TTC549 (cell line): Measurements from ENCODE around the gene MUC5AC.

Source experiments
- FAIRE-seq: peaks from 2 replicates; lab custom pipeline; 2012; peaks lifted over from hg19 to GRCh38; lab: Jason Lieb, UNC

Gene MUC5AC

DNA sequence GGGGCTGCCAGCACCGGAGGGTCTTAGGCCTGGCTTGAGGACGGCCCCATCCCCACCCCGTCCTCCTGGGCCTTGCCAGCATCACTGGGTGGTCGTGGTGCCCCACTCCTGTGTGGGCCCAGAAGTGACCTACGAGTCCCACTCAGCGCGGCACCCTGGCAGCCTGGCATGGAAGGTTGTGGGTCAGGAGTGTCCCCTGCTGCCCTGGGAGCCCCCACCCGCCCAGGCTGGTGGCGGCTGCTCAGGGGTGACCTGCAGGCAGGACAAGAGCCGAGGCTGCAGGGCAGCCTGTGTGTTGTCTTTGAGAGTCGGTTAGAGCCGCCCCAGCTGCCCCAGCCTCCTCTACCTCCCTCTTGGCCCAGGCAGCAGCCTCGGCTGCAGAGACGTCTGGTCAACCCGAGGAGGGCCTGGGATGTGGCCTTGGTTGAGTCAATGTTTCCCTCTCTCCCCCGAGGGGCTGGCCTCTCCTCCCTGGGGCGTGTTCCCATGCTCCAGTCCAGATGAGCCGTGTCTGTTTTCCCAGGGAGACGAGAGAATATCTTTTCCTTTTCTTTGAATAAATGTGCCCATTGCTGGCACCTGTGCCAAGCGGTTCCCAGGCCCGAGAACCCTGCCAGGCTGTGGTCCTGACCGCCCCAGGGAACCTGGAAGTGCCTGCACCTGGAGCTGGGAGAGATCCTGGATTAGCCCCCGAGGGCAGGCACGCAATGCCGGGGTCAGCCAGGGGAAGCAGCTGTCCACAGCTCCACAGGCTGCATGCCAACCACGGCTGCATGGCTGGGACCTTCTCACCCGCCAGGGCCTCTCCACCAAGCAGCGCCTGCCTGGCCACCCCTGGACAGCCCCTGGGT lies 35.7 kb upstream of the MUC5AC start:
- FAIRE-seq: no peak

DNA sequence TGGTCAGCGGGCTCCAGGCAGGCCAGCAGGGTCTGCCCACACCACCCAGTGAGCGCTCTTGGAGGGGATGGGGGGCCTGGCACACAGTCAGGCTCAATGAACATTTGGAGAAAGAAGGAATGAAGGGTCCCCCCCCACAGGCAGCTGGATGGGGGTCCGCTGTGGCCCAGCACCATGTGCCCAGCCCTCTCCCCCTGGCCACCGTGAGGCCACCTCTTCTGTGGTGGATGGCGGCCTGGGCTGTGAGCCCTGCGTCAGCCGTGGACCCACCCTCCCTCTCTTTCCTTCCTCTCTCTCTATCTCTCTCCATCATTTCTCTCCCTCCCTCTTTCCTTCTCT lies 35.1 kb upstream of the MUC5AC start:
- no peak for FAIRE-seq

DNA sequence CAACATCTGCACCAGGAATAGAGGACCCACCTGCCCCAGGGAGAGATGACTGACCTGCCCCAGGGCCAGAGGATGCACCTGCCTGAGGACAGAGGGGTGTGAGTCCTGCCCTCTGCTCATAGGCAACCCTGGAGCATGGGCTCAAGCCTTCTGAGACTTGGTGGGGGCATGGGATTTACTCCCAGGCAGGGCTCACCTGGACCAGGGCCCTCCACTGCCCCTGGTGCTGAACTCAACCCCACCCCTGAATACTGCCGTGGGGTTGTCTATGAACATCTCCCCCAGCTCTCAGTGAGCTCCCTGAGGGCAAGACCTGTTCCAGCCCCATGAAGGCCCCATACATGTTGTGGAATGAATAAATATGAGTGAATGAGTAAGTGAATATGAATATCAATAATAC lies 33.8 kb upstream of the MUC5AC start:
- FAIRE-seq: no peak

DNA sequence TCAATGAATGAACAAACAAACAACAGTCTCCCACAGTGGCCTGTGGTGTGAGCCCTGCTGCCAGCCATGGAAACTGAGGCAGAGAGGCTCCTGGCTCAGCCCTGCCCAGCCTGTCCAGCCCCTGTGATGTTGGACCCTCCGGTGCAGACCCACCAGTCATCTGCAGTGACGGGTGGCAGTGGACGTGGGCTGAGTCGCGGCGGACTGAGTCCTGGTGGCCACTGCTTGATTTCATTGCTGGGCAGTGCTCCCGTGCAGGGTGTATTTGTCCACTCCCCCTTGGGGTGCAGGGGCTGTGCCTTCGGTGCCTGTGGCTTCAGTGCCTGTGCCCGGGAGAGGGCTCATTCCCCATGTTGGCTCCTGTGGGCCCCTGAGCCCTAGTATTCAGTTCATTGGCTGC lies 31.9 kb upstream of the MUC5AC start:
- FAIRE-seq: no peak

DNA sequence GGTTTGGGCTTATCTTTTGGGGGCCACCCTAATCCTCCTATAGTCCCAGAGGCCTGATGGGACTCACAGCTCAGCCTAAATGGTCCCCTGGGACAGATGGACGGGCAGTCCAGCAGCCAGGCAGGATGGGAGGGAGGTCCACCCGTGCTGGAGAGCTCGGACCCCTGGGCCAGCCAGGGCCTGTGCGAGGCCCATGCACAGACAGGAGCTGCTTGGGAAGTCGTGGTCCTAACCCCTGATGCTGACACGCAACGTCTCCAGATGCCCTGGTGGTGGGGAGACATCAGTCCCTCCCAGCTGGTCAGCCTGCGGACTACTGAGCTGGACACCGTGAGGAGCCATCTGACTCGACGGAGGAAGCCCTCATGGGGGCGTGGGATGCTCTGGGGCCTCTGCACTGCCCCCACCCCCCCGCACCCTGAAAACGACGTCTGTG lies 31.2 kb upstream of the MUC5AC start:
- no peak for FAIRE-seq

DNA sequence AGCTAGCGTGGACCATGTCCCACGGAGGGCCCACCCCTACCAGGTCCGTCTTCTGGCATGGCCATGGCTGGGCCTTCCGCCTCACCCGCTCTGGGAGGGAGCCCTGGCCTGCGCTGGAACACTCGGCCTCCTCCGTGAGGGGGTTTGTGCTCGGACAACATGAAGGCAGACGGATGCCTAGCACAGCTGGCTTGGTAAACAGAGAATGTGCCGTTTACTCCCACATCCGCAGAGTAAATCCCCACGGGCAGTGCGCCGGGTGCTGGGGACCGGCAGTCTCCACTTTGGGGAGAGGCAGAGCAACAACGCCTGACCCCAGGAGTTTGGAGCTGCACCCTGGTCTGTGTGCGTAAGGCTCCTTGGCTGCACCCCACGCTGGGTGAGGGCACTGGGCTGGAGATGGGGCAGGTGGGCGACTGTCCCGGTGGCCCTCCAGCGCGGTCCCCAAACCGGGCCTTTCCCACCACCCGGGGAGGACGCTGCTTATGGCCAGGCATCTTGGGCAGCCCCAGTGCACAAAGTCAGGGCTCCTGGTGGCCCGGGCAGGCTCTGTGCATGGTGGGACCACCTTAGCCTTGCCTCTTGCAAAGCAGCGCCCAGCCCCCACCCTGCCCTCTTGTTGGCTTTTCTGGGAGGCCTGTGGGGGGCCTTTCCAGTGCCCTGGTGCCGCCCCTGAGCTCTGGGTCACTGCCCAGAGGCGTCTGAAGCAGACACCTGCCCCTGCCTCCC lies 30.7 kb upstream of the MUC5AC start:
- FAIRE-seq: no peak

DNA sequence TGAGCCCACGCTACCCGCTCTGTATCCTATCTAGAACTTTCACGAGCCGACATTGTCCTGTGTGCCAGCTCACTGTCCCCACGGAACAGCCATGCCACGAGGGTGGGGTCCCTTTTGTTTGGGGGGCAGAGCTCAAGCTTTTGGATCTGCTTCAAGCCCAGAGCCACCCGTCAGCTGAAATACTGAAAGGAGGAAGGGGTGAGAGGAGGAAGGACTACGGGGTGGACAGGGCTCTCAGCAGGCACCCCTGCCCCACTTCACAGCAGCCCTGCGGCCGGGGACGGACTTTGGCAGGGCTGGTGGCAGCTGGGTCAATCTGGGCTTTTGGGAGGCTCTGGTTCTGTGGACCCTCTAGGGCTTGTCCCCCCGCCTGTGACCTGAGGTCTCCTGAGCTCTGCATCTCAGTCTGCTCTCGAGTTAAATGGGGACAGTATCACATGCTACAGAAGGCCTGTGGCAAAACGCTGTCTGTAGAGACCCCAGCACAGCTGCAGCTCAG lies 30.0 kb upstream of the MUC5AC start:
- FAIRE-seq: no peak

DNA sequence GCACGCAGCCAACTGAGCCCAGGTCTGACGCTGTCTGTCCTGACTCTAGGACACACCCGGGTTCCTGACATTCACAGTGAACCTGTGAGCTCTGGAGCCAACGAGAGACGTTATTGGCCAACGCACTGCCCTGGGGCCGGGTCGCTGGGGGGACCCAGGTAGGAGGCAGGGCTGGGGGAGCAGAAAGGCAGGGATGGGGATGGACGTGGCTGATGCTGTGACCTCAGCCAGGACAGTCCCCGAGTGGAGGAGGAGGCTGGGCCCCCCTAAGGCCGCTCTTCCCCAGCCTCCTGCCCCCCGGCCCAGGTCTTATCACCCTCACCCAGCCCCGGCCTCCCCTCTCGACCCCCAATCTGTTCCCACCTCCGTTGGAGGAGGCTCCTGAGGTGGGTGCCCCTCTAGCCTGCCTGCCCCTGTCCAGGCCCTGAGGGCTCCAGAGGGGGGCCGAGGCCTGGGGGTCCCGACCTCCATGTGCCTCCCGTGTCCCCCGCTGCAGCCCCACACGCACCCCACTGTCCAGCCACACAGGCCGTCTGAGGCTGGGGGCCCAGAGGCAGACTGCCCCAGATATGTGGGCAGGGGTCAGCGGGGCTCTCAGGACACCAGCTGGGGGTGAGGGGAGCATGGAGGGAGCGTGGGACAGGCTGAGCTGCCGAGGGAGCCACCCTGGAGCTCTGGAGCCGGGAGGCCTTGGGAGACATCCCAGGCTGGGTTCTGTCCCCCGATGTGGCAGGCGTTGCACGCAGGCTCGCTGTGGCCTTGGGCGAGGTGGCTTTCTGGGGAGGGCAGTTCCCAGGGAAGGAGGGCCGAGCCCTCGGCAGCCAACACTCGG lies 29.2 kb upstream of the MUC5AC start:
- FAIRE-seq: no peak

DNA sequence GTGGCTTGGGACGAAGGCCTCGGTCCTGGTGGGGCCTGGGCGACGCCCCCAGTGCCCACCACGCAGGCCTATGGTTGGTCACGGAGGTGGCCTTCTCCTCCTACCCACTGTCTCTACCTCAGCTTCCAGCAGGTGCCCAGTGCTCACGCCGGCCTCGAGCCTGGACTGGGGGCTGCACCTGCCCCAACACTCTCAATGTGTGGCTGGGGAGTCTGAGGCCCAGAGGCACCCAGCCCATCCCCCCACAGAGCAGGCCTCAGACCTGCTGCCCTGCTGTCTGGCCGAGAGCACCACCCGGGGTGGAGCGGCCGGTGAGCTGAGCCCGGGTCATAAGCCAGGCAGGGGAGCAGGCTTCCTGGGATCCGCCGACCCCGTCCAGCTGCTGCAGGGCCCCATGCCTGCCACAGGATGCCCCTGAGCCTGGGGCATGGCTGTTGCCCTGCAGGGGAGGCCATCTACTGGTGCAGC lies 28.6 kb upstream of the MUC5AC start:
- no peak for FAIRE-seq

DNA sequence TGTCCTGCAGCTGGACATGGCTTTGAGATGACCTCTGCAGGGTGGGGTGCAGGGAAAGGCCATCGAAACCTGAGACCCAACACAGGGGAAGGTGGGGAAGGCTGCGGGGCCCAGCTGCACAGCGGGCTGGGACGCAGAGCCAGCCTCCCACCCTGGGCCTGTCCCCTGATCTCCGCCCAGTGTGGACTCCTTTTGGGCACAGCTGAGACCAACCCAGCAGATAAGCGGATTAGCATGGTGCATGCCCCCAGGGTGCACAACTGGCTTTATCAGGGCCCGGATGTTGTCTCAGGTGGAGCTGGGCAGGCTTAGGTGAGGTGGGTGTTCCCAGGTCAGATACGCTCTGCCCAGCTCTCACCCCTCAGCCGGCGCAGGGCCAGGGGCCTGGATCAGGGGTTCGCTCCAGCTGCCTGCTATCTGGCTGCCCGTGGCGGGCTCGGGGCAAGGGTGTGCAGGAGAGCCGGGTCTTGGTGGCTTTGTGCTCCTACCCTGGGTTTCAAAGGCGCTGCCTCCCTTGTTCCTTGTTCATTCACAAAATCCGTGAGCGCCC lies 28.1 kb upstream of the MUC5AC start:
- FAIRE-seq: no peak

DNA sequence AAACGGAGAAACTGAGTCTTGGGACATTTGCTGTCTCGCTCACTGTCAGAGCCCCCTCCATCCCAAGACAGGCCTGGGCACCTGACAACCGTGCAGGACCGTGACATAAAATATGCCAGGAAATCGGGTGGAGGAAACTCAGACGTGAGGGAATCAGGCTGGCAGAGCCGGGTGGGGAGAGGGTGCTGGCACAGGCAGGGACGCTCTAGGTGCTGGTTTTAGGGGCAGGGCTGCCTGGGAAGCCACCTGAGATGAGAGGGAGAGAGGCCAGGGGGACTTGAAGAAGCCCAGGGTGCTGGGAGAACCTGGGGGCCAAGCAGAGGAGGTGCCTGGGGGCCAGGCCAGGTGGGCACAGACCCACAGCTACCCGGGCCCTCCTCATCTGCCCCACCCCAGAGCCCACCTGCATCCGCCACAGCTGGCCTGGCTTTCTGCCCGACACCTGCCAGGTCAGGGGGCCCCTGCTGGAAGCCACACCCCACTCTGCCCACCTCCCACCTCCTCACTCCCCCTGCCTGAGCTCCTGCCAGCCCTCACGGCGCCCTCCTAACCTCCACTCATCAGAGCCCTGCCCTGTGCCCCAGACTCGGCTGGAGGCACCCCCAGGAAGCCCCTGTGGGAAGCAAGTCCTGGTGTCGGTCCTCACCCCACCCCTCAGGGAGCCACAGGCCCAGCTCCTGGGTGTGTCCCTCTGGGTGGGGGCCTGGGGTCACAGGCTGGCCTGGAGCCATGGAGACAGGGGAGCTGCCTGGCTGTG lies 27.3 kb upstream of the MUC5AC start:
- no peak for FAIRE-seq

DNA sequence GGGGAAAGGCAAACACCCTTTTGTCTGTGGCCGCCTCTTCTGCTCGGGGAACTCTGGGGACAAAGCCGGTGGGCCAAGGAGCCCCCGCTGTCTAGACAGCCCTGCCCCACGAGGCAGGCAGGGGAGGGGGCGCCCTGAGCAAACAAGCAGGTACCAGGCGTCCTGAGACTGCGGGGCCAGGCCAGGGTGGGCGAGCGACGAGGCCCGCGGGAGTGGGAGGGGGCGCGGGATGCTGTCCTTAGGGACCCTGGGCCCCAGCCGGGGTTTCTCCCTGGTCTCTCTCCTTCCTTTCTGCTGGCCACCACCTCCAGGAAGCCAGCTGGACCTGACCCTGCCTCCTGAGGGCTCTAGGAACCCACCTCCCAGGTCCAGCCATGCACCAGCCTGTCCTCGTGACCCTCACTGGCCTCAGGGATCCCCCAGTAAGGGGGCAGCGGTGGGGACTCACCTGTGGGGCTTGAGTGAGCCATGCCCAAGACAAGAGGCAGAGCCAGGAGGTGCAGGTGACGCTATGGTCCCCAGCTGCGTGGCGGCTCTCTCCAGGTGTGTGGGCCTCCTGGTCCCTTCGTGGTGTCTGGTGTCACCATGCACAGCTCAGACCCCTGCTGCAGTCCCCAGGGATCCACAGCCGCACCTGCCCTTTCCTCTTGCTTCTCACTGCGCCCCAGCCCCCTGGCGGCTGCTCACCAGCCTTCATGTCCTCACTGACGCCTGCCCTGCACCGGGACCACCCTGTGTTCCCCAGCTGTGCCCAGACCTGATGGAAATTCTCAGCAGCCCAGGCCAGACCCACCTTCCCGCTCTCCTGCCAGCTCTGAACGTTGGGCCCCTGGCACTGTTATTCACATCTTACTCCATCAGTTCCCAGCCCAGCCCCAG lies 26.5 kb upstream of the MUC5AC start:
- FAIRE-seq: no peak

DNA sequence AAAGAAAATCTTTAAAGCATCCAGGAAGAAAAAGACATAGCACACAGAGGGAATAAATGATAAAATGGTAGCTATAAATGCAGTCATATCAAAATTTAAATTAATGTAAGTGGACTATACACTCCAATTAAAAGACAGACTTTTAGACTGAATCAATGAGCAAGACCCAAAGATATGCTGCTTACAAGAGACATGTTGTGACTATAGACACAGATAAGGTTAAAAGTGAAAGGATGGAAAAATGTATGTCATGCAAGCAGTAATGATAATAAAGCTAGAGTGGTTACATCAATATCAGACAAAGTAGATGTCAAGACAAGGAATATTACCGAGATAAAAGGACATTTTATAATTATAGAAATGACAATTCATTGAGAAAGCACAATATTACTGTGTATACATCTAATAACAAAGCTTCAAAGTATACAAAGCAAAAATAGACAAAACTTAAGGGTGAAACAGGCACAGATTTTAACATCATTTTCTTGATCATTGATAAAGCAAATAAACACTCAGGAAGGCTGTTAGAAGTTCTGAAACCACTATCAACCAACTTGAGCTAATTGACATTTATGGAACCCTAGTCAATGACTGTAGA lies 22.8 kb upstream of the MUC5AC start:
- FAIRE-seq: no peak

DNA sequence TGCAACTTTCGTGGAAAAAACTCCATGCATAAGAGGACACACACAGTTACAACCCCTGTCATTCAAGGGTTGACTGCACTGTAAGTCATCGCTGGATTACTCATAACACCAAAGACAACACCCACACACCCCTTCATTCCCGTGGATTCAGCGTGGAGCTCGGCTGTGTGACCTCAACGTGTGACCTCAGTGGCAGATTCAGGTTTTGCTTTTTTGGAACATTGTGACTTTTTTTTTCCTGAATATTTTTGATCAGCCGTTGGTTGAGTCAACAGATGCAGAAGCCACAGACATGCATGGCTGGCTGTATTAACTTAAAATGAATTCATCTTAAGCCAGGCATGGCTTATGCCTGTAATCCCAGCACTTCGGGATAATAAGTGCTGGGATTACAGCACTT lies 19.7 kb upstream of the MUC5AC start:
- FAIRE-seq: no peak

DNA sequence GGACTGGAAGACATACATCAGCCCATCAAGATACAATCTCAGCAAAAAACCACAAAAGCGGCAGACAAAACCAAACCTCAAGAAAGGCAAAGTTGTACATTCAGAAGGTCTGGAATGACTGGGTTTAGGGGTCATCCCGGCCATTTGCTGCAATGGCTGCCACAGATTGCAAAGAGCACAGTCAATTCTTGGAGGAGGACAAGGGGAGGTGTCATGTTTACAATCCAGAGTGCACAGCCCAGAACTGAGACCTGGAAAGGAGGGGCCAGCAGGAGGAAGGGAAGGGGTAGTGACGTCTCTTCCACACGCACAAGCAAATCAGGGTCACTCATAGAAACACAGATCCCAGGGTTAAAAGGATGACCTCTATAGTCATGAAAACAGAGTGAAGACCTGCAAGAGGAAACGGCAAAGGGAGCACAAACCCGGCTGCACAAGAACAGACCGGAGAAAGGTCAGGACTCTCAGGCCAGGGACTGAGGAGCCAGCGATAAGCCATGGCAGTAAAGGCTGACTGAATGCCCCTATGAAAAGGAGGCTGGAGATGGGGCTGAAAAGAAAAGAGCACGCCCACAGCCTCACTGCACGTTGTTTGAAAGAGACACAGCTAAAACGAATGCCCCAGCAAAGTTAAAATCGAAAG lies 18.2 kb upstream of the MUC5AC start:
- FAIRE-seq: no peak

DNA sequence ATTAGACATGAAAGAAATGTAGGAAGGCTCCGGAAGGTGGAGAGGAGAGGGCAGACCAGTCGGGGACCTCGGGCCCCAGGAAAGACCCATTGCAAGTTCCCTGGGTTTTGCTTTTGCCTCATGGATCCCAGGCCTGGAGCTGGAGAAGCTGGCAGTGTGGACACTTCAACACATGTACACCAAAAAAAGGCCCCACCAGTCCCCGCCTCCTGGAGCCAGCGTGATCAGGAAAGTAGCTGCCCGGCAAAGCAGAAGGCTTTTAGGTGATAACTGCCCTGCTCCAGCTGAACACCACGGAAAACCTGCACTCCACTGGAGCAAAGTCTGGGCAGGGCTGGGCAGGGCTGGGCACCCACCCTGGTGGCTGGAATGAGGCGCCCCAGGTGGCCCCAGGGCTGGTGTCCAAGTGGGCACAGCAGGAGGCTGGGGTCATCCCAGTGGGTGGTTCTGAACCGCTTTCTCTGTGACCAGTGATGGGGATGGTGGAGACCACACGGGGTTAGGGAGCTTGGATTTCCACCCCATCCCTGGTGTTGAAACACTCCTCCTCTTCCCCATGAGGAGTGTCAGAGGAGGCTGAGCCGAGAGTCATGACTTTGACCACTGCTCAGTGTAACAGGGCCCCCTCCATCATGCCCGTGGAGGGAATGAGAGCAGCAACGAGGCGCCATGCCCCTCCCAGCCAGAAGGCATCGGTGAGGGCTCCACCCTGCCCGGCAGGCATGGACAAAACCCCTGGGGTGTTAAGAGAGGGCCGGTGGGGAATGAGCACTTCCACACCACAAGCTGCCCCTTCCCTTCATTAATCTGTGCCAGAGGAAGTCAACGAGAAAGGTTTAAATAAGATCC lies 16.9 kb upstream of the MUC5AC start:
- FAIRE-seq: no peak

DNA sequence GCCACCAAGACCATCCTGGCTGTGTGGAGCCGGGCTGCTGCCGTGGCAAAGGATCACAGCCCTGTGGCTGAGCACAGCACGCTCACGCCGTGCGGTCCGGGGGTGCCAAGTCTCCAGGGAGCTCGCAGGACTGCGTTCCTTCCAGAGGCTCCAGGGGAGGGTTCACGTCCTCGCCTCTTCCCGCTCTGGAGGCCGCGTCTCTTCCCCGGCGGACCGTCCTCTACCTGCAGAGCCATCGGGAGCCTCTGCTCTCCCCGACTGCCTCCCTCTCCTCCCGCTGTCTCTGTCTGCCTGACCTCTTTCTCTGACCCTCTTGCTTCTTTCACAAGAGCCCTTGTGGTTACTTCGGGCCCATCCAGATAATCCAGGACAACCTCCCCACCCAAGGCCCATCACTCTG lies 11.4 kb upstream of the MUC5AC start:
- no peak for FAIRE-seq

DNA sequence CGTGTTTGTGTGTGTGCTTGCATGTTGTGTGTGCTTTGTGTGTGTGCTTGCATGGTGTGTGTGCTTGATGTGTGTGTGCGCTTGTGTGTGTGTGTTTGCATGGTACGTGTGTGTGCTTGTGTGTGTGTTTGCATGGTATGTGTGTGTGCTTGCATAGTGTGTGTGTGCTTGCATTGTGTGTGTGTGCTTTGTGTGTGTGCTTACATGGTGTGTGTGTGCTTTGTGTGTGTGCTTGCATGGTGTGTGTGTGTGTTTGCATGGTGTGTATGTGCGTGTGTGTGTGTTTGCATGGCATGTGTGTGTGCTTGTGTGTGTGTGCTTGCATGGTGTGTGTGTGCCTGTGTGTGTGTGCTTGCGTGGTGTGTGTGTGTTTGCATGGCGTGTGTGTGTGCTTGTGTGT lies 10.0 kb upstream of the MUC5AC start:
- FAIRE-seq: no peak

DNA sequence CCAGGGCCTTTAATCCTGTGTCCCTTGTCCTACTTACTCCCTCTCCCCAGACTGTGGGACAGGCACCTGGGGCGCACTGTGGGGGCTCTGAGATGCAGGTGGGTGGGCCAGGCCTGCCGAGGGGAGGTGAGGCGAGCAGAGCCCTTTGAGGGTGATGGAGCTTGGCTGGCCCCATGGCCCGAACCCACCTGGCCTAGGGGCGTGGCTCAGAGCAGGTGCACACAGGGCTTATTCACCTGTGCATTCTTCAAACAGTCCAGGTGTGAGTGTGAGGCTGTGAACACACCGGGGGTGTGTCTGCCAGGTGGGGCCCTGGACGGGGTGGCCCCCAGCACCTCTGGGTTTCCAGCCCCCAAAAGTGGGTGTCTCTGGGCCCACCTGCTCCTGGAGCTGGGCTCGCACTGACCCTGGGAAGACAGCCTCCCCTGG lies 9.0 kb upstream of the MUC5AC start:
- FAIRE-seq: no peak
